ENCODE measurements around the gene PRADC1. TPM values are rescaled to one million over a fixed set of nuclear protein-coding genes. Genes with fewer than 3 reads are reported as not detected.

Gene PRADC1
- total RNA-seq, 1 donor from 2014 or later, result 97.4 TPM

DNA sequence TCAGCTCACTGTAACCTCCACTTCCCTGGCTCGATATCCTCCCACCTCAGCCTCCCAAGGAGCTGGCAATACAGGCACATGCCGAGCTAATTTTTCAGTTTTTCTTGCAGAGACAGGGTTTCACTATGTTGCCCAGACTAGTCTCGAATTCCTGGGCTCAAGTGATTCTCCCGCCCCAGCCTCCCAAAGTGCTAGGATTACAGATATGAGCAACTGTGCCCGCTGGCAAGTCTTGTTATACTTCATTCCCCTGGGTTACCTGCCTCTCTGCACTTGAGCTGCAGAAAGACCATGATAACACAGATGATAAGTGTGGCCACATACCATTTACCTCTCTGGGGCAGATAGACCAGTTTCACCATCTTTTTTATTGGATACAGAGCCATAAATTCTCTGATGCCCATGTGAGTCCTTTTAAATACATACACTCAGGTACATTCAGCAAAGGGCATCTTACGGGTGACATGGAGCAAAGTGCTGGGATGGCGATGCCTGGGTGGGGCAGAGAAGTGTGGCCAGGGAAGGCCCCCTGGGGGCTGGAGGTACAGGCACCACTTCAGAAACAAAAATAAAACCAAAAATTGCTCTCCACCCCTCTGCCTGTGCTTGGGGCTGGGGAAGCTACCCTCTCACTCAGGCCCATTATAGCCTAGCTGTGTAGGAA lies 21.4 kb upstream of the PRADC1 start:
- no peak overlapping the region for H3K27ac ChIP-seq (replicated peaks)
- H3K4me1 ChIP-seq, result peaks cover 2% of the 10 kb centered on the region
- intact Hi-C loops (cut with micrococcal nuclease), result no loop called here
- no peaks in the 10 kb centered on the region for H3K9me3 ChIP-seq (replicated peaks)
- H3K36me3 ChIP-seq, result peaks cover 56% of the 10 kb centered on the region
- no peak for DNase-seq
- TF ChIP-seq, protein P1, sequence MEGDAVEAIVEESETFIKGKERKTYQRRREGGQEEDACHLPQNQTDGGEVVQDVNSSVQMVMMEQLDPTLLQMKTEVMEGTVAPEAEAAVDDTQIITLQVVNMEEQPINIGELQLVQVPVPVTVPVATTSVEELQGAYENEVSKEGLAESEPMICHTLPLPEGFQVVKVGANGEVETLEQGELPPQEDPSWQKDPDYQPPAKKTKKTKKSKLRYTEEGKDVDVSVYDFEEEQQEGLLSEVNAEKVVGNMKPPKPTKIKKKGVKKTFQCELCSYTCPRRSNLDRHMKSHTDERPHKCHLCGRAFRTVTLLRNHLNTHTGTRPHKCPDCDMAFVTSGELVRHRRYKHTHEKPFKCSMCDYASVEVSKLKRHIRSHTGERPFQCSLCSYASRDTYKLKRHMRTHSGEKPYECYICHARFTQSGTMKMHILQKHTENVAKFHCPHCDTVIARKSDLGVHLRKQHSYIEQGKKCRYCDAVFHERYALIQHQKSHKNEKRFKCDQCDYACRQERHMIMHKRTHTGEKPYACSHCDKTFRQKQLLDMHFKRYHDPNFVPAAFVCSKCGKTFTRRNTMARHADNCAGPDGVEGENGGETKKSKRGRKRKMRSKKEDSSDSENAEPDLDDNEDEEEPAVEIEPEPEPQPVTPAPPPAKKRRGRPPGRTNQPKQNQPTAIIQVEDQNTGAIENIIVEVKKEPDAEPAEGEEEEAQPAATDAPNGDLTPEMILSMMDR (IDR thresholded peaks at IDR 0.05; ENCODE audit: borderline replicate concordance), result no peak
- H3K4me3 ChIP-seq, result no peak overlapping the region
- no peaks in the 10 kb centered on the region for H3K27me3 ChIP-seq (ENCODE audit: low read depth)

DNA sequence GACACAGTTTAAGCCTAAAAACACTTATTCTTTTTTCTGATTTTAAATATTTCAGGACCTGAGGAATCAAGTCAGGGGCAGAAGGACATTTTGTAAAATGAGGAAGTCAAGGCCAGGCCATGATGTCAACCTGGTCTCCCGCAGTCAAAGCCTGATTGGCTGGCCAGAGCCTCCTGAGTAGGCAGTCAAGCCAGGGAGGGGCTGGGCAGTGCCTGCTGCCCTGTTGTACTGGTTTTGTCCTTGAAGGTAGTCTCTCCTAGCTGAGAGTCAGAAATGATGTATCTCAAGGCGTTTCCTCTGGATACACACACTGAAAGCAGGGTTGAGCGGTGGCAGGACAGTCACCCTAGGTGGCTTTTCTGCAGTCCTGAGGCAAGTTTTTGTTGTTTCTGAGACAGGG lies 20.9 kb upstream of the PRADC1 start:
- intact Hi-C loops (cut with micrococcal nuclease), result no loop called here
- TF ChIP-seq, protein P1 (IDR thresholded peaks at IDR 0.05; ENCODE audit: borderline replicate concordance), result no peak
- H3K27ac ChIP-seq (replicated peaks), result no peak overlapping the region
- H3K36me3 ChIP-seq, result peaks cover 62% of the 10 kb centered on the region
- no peak for DNase-seq
- H3K9me3 ChIP-seq (replicated peaks), result no peaks in the 10 kb centered on the region
- H3K27me3 ChIP-seq (ENCODE audit: low read depth), result no peaks in the 10 kb centered on the region
- no peak overlapping the region for H3K4me3 ChIP-seq
- H3K4me1 ChIP-seq, result peaks cover 7% of the 10 kb centered on the region

DNA sequence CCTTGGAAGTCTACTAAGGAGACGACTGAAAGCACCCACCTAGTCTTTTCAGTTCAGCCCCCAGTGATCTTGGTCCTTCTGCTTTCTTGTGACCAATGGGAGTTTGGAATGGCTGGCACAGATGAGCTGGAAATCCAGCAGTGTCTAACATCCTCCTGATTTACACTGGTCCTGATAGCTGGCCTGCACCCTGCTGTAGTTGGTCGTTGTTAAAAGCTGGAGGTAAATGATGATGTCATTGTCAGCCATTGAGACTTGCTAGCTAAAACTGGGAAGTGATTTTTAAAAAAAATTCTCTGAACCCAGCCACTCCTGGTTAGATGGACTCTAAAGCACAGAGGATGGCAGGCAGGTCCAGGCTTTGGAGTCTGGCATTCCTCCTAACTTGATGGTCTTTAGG lies 20.4 kb upstream of the PRADC1 start:
- Histone ChIP-seq H3K4me1 (peaks cover 7% of the 10 kb centered on the region), H3K4me3 (no peak overlapping the region), H3K9me3 (replicated peaks) (no peaks in the 10 kb centered on the region), H3K27ac (replicated peaks) (no peak overlapping the region), H3K36me3 (peaks cover 67% of the 10 kb centered on the region), H3K27me3 (ENCODE audit: low read depth) (no peaks in the 10 kb centered on the region)
- intact Hi-C loops (cut with micrococcal nuclease), result no loop called here
- no peak for DNase-seq
- TF ChIP-seq, protein P1 (IDR thresholded peaks at IDR 0.05; ENCODE audit: borderline replicate concordance), result no peak

DNA sequence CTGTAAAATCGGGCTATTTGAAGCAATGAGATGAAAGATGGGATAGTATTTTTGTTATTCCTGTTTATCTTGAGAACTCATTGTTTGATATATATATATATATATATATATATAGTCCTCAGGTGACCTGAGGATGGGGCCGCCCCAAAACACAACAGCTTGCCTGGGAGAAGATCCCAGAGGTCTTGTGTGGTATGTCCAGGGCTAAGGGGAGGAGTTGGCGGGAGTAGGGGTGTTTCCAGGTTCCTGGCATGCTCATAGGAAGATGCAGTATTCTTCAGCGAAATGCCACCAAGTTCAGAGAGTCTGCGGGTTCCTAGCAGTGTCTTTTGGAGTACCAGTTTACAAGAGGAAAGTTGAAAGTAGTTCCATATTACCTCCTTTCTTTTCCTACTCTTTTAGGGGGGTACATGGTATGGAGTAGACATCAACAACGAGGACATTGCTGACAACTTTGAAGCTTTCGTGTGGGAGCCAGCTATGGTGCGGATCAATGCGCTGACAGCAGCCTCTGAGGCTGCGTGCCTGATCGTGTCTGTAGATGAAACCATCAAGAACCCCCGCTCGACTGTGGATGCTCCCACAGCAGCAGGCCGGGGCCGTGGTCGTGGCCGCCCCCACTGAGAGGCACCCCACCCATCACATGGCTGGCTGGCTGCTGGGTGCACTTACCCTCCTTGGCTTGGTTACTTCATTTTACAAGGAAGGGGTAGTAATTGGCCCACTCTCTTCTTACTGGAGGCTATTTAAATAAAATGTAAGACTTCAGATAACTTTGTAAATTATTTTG lies 19.4 kb upstream of the PRADC1 start:
- peaks cover 77% of the 10 kb centered on the region for H3K36me3 ChIP-seq
- no peaks in the 10 kb centered on the region for H3K27me3 ChIP-seq (ENCODE audit: low read depth)
- peaks cover 7% of the 10 kb centered on the region for H3K4me1 ChIP-seq
- intact Hi-C loops (cut with micrococcal nuclease), result no loop called here
- no peak for DNase-seq
- no peak overlapping the region for H3K4me3 ChIP-seq
- no peaks in the 10 kb centered on the region for H3K9me3 ChIP-seq (replicated peaks)
- no peak overlapping the region for H3K27ac ChIP-seq (replicated peaks)
- TF ChIP-seq, protein P1 (IDR thresholded peaks at IDR 0.05; ENCODE audit: borderline replicate concordance), result no peak

DNA sequence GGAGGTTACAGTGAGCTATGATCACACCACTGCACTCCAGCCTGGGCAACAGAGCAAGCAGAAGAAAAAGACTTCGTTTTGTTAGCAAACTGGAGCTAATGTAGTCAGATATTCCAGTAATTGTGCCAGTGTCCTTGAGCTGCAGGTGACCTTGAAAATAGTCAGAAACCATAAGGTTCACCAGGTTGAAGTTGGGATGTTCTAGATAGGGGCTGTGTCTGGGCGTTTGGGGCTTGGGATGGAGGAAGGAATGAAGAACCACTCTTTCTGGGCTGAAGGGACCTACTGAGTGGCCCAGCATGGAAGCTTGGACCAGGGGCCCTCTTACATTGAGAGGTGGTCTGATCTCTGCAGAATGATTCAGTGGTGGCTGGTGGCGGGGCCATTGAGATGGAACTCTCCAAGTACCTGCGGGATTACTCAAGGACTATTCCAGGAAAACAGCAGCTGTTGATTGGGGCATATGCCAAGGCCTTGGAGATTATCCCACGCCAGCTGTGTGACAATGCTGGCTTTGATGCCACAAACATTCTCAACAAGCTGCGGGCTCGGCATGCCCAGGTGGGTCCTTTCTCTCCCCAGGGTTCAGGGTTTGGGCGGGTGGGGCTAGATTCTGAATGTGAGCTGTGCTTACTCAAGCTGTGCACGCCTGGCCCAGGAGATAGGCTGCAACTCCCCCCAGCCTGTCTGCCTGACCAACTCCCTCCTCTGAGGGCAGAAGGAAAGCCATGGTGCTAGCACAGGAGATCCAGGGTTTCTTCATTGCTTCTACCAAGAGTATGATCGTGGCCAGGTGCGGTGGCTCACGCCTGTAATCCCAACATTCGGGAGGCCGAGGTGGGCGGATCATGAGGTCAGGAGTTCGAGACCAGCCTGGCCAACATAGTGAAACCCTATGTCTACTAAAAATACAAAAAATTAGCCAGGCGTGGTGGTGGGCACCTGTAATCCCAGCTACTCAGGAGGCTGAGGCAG lies 18.1 kb upstream of the PRADC1 start:
- H3K36me3 ChIP-seq, result peaks cover 90% of the 10 kb centered on the region
- TF ChIP-seq, protein P1 (IDR thresholded peaks at IDR 0.05; ENCODE audit: borderline replicate concordance), result no peak
- H3K9me3 ChIP-seq (replicated peaks), result no peaks in the 10 kb centered on the region
- no peak overlapping the region for H3K27ac ChIP-seq (replicated peaks)
- no peak overlapping the region for H3K4me3 ChIP-seq
- DNase-seq, result no peak
- H3K4me1 ChIP-seq, result peaks cover 7% of the 10 kb centered on the region
- intact Hi-C loops (cut with micrococcal nuclease), result no loop called here
- H3K27me3 ChIP-seq (ENCODE audit: low read depth), result no peaks in the 10 kb centered on the region

All from left ventricle myocardium inferior (tissue), 1 donor.